KMS-11 (cell line): ENCODE results near the gene NUDCD3.

Experiments
- H2AFZ ChIP-seq: fragments of 200-600 bp; sonication (generic); 2 replicates; pipeline ENCODE4 v1.6.1; 2016; ENCODE audit warnings: antibody characterized with exemption, mixed run types, low read depth
- H3K27ac ChIP-seq: fragments of 200-600 bp; sonication (generic); 2 replicates; pipeline ENCODE4 v1.6.1; 2016; ENCODE audit warnings: mild to moderate bottlenecking, mixed run types
- H3K27me3 ChIP-seq: fragments of 200-600 bp; sonication (generic); 2 replicates; pipeline ENCODE4 v1.6.1; 2017; ENCODE audit warnings: mild to moderate bottlenecking, low read depth, mixed run types, moderate library complexity; ENCODE audit not compliant: insufficient read depth
- H3K36me3 ChIP-seq: fragments of 200-600 bp; sonication (generic); 2 replicates; pipeline ENCODE4 v1.6.1; 2017; ENCODE audit warnings: mild to moderate bottlenecking, mixed run types; ENCODE audit not compliant: insufficient read depth
- H3K4me1 ChIP-seq: fragments of 200-600 bp; sonication (generic); 2 replicates; pipeline ENCODE4 v1.6.1; 2016; ENCODE audit warnings: mild to moderate bottlenecking, low read depth, mixed run types; ENCODE audit not compliant: poor library complexity, severe bottlenecking
- H3K4me2 ChIP-seq: fragments of 200-600 bp; sonication (generic); 2 replicates; pipeline ENCODE4 v1.7.0; 2016; ENCODE audit warnings: mild to moderate bottlenecking, mixed run types
- H3K4me3 ChIP-seq: fragments of 200-600 bp; sonication (generic); IDR thresholded peaks from 2 replicates; pipeline ENCODE4 v1.6.1; 2017; ENCODE audit warnings: low read depth, low read length, mixed read lengths; ENCODE audit not compliant: insufficient read depth
- H3K79me2 ChIP-seq: fragments of 200-600 bp; sonication (generic); 2 replicates; pipeline ENCODE4 v1.6.1; 2016; ENCODE audit warnings: low read depth, mixed run types; ENCODE audit not compliant: insufficient read depth
- H3K9ac ChIP-seq: fragments of 200-600 bp; sonication (generic); 2 replicates; pipeline ENCODE4 v1.6.1; 2016; ENCODE audit warnings: mild to moderate bottlenecking, mixed run types
- H4K20me1 ChIP-seq: fragments of 200-600 bp; sonication (generic); 2 replicates; pipeline ENCODE4 v1.6.1; 2016; ENCODE audit warnings: mild to moderate bottlenecking, mixed run types; ENCODE audit not compliant: insufficient read depth
- CTCF ChIP-seq: fragments of 200-600 bp; sonication (generic); conservative IDR thresholded peaks from 2 replicates; pipeline ENCODE4 v1.6.1; 2017; ENCODE audit warnings: low read depth, mild to moderate bottlenecking, antibody characterized with exemption, low read length, moderate library complexity, mixed read lengths

The NUDCD3 gene

DNA sequence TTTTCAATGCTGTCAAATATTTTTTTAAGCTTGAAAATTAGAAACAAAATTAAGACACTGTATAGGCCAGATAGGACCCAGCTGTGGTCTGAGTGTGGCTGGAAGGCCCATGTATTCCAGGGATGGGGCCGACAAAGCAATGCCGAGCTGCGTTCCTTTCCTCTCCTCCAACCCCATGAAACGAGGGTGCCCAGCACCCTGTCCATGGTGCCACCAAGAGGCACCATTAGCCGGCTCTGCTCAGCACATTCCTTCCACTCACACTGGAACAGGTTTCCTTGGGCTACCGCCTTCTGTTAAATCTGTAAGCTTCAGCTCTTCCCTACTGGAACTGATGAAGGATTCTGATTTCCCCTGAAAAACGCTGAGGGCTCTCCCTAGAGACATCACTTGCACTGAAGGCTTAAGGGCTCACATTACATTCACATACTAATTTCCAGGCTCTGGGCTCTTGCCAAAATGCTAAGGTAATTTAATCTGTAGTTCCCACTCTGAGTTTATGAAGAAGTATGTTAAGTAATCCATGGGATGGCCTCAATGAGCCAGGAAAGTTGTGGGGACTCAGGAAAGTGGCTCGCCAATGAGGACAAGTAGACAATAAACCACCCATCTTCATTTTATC is 91.4 kb downstream of the NUDCD3 start:
- H3K9ac ChIP-seq, result no peak overlapping the region
- H4K20me1 ChIP-seq, result no peaks in the 10 kb centered on the region
- no peaks in the 10 kb centered on the region for H3K4me1 ChIP-seq
- no peak overlapping the region for H3K4me2 ChIP-seq
- H3K79me2 ChIP-seq, result no peaks in the 10 kb centered on the region
- no peak for TF ChIP-seq CTCF
- H3K27ac ChIP-seq, result no peak overlapping the region
- no peaks in the 10 kb centered on the region for H3K27me3 ChIP-seq
- H3K4me3 ChIP-seq, result no peak overlapping the region
- no peak overlapping the region for H2AFZ ChIP-seq
- H3K36me3 ChIP-seq, result no peaks in the 10 kb centered on the region; the same call in 1 of the 2 replicates

DNA sequence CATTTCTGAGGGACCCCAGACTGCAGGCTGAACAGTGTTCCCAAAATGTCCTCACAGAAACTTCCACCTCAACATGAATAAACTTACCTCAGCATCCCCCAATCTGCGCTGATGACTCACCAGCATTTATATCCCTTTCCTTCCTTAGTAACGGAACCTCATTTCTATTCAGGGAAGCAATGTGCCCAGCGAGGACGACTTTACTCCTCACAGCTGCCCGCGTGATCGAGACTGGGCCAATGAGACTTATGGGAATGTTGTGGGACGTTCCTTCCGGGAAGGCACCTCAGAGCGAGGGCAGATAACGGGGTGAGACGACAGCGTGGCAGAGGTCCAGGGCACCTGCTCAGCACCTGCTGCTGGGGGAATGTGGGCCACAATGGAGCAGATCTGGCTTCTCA is 91.9 kb downstream of the NUDCD3 start:
- Histone ChIP-seq H3K27me3 (no peaks in the 10 kb centered on the region), H2AFZ (no peak overlapping the region), H3K79me2 (no peaks in the 10 kb centered on the region), H3K4me3 (no peak overlapping the region), H3K36me3 (no peaks in the 10 kb centered on the region; the same call in 1 of the 2 replicates), H4K20me1 (no peaks in the 10 kb centered on the region), H3K4me2 (no peak overlapping the region), H3K9ac (no peak overlapping the region), H3K4me1 (no peaks in the 10 kb centered on the region), H3K27ac (no peak overlapping the region)
- no peak for TF ChIP-seq CTCF

- H3K27me3 ChIP-seq, result no peaks in the 10 kb centered on the region
- H3K4me2 ChIP-seq, result no peak overlapping the region
- no peak overlapping the region for H2AFZ ChIP-seq
- no peaks in the 10 kb centered on the region for H4K20me1 ChIP-seq
- no peaks in the 10 kb centered on the region; the same call in 1 of the 2 replicates for H3K36me3 ChIP-seq
- no peak overlapping the region for H3K9ac ChIP-seq
- H3K27ac ChIP-seq, result no peak overlapping the region
- no peak overlapping the region for H3K4me3 ChIP-seq
- H3K79me2 ChIP-seq, result no peaks in the 10 kb centered on the region
- no peak for TF ChIP-seq CTCF
- H3K4me1 ChIP-seq, result no peaks in the 10 kb centered on the region
Measured at GRCh38 chr7:44396931-44397545, 93.4 kb downstream of the NUDCD3 start.

- Histone ChIP-seq H3K36me3 (no peaks in the 10 kb centered on the region; the same call in 1 of the 2 replicates), H3K27ac (no peak overlapping the region), H3K79me2 (no peaks in the 10 kb centered on the region), H3K27me3 (no peaks in the 10 kb centered on the region), H3K4me2 (no peak overlapping the region), H3K9ac (no peak overlapping the region), H3K4me1 (no peaks in the 10 kb centered on the region), H4K20me1 (no peaks in the 10 kb centered on the region), H3K4me3 (no peak overlapping the region), H2AFZ (no peak overlapping the region)
- TF ChIP-seq CTCF, result no peak
Measured at GRCh38 chr7:44396496-44396895, 94.0 kb downstream of the NUDCD3 start.
